H54 (cell line): ENCODE results near the gene B3GNT2.

ENCODE experiments used
- DNase-seq: peaks from one replicate; pipeline ENCODE4 v3.0.0; 2011; ENCODE audit warnings: low spot score, mixed read lengths; ENCODE audit not compliant: insufficient read length
- FAIRE-seq: peaks from 3 replicates; lab custom pipeline; 2011; peaks lifted over from hg19 to GRCh38; lab: Jason Lieb, UNC
- POLR2A ChIP-seq: IDR thresholded peaks from 2 replicates; pipeline ENCODE4 v1.6.1; 2011; ENCODE audit warnings: low read depth, mild to moderate bottlenecking, low read length

Gene B3GNT2

DNA sequence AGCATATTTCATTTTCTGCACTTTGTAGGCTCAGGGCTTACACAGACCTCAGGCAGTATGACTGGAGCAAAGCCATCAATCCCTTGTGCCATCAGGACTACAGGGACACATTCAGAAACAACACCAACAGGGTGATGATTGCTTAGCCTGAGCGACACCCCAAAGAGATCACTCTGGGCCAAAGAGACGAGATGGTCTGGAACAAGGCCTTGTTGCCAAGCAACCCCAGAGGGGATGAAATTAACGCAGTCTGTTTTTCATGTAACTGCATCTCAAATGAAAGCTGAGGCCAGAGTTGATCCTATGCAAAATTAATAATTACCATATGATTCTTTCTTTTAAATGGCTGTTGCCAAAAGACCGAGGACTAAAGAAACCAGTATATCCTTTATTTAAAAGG lies 20.2 kb upstream of the B3GNT2 start:
- no peak for TF ChIP-seq POLR2A
- DNase-seq (no peak), FAIRE-seq (no peak)

GRCh38 chr2:62176801-62177200 lies 19.1 kb upstream of the B3GNT2 start:
- FAIRE-seq (no peak), DNase-seq (no peak)
- TF ChIP-seq POLR2A: no peak

- DNase-seq: no peak
- no peak for TF ChIP-seq POLR2A
- FAIRE-seq: no peak
Observed at GRCh38 chr2:62177392-62178049, 18.4 kb upstream of the B3GNT2 start.

DNA sequence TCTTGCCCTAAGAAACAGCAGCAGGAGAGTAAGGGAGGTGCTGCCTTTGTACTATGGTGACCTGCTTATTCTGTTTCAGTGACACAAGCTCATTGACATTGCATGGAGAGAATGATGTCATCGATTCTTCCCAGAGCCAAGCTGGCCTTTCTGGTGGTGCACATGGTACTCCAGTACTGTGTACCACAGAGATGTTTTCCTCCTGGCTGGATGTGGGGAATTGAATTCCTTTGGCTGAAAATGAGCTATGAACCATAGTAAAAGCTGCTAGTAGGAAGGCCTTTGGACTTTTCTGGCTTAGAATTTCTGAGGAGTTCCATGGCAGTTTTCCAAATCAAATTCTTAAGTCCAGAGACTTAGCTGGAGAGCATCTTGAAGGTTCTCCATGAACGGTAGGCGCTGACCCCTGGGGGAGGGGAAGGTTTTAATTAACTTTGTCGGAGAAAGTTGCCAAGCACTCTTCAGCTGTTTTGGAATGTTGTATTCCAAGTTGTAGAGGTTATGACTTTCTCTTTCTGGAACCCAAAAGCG lies 17.1 kb upstream of the B3GNT2 start:
- no peak for DNase-seq
- TF ChIP-seq POLR2A: no peak
- no peak for FAIRE-seq

GRCh38 chr2:62180975-62181374 lies 14.9 kb upstream of the B3GNT2 start:
- FAIRE-seq: no peak
- DNase-seq: no peak
- no peak for TF ChIP-seq POLR2A

DNA sequence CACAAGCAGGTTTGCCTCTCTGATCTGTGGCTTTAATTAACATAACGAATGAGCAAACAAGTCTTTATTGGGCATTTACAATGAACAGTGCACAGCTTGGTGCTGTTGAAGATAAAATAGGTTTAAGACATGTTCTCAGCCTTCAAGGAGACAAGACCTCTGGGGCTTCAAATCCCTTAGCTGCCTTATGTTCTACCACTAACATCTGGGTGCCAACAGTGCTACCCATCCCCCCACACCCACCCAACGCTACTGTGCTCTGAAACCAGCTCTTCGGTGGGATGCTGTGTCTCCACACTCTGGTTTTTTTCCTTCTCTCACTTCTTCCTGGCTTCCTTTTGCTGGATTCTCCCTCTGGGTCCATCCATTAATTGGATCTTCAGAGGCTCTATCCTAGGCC lies 14.1 kb upstream of the B3GNT2 start:
- DNase-seq: no peak
- FAIRE-seq: no peak
- TF ChIP-seq POLR2A: no peak

DNA sequence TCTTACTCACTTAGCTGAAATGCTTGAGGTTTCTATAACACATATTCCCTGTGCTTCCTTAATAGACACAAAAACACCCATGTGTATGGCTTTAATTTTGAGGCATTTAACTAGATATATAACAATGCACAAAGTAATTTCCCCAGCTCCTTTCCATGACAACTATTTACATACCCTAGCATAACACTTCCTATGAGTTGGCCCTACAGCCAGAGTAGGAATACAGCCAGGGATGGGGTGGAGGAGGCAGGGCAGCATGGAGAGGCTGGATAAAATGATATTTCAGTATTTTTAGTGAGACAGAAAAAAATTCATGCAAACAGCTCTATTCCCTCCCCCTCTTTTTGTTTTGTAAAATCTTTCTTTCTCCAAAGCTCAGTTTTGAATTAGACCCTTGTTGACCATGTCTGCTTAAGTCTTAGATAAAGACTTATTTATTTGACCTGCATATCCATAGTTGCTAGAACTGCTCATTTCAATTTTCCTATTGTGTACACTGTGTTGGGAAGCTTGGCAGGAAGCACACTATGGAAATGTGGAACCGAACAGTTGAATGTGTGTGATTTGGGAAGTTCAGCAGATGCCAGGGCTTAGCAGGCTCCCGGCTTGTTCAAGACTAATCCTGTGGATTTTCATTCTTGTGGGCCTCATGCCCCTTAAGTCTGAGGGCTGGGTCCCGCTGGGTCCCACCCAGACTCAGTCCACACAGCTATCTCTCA lies 11.2 kb upstream of the B3GNT2 start:
- no peak for TF ChIP-seq POLR2A
- DNase-seq (no peak), FAIRE-seq (no peak)

- DNase-seq (no peak), FAIRE-seq (no peak)
- no peak for TF ChIP-seq POLR2A
Observed at GRCh38 chr2:62185475-62186155, 10.3 kb upstream of the B3GNT2 start.

DNA sequence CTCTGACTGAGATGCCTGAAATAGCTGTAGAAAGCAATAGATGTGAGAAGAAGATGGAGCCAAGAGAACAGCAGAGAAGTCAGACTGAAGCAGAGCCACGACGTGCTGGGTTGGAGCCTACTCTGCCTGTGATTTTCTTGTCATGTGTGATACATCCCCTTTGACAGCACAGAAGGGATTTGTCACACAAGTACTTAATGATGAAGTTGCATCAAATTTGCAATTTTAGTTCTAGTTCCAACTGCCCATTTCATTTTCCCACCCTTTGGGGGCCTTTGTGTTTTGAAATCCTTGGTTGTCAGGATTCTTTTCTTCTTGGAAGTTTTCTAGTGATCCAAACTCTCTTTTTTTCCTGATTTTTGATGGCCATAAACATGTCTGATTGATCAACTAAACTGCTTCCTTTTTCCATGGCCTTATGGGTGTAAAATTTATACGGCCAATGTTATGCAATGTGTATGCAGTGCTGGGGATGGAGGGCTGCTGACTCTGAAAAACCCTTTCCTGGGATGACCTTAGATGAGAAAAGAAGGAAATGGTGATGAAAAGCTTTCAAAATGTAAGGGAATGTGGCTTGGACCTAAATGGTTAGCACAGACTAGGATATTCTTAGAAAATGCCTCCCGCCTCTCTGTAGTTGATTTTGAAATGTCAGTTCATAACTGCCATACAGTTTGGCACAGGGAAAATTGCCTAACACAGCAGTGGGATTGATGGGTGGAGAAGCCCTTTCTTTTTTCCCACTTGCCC lies 9.6 kb upstream of the B3GNT2 start:
- DNase-seq: no peak
- FAIRE-seq: no peak
- TF ChIP-seq POLR2A: no peak

DNA sequence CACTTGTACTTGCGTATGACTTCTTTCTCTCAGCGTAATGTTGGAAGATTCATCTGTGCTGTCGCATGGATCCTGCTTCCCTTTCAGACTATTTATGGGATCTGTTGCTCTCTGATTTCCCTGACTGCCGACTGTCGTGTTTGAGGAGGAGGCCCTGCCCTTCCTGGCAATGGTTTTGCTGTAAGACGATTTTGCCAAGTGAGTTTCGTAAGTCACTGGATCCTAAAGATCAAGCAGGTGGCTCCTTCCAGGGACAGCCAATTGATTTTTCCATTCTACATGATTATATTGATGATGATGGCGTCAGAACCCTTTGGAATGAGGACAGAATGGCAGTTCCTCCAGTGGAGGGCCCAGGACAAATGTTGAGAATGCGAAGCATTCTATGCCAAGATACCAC lies 8.7 kb upstream of the B3GNT2 start:
- no peak for TF ChIP-seq POLR2A
- FAIRE-seq (no peak), DNase-seq (no peak)

- DNase-seq (no peak), FAIRE-seq (no peak)
- no peak for TF ChIP-seq POLR2A
Observed at GRCh38 chr2:62188416-62188815, 7.5 kb upstream of the B3GNT2 start.

DNA sequence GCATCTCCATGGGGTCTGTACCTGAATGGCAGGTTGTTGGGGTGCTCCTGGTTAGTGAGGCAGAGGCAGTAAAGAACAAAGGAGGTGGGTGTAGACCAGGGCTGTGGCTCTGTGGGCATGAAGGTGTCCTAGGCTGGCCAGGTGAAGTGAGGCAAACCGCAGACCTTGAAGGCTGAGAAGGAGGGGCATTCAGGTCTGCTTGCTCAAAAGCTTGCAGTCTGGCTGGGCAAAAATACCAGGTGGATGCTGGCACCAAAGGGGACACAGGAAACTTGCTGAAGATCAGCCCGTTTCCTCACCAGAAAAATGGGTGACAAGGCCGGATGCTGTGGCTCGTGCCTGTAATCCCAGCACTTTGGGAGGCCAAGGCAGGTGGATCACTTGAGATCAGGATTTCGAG lies 6.7 kb upstream of the B3GNT2 start:
- DNase-seq (no peak), FAIRE-seq (no peak)
- TF ChIP-seq POLR2A: no peak

- DNase-seq (no peak), FAIRE-seq (no peak)
- TF ChIP-seq POLR2A: no peak
Observed at GRCh38 chr2:62192811-62193210, 3.1 kb upstream of the B3GNT2 start.
